NCI-H446 (cell line): ENCODE measurements around the gene KYAT1.
A peak's percentile ranks its signal among the peaks of the same experiment; 100 is the strongest.
"Not testable (repeated sequence)": the region's sequence is repeated elsewhere in the genome, so short reads cannot be mapped to it uniquely, and the experiment has no call there.

Experiments
- DNase-seq, 2 experiments: peaks; one replicate each; lab custom pipeline; 2025; lab: John Stamatoyannopoulos, UW

The KYAT1 gene

DNA sequence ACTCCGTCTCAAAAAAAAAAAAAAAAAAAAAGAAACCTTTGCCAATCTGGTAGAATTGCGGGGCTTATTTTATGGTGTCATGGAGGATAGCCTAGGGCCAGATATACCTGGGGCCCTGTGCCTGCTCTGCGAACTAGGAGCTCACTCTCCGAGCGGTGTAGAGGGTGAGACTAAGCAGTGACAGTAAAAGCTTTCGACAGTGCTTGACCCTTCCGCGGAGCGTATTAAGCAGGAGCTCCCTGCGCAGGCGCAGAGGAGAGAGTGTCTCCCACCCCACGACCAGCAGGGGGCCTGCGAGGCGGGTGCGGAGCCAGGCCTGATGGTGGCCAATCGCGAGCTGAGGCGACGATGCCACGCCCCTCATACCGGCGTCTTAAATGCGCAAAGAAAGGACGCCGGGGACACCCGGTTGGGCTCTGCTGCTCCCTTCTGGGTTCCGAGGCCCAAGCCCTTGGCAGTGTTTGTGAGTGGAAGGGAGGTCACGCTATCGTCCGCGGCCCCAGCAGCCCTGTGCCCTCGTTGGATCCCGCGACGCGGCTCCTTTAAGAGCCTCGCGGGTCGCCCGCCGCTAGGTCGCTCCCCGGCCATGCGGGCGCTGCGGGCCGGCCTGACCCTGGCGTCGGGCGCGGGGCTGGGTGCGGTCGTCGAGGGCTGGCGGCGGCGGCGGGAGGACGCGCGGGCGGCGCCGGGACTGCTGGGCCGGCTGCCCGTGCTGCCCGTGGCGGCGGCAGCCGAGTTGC lies 63.5 kb downstream of the KYAT1 start, which contains the start of gene ENDOG:
ENDOG (plus strand) TSS at position 402 of the 740 bp plus-strand sequence; CDS start at position 587, 185 bp downstream.
- peak; percentile 90 to 95 for DNase-seq

DNA sequence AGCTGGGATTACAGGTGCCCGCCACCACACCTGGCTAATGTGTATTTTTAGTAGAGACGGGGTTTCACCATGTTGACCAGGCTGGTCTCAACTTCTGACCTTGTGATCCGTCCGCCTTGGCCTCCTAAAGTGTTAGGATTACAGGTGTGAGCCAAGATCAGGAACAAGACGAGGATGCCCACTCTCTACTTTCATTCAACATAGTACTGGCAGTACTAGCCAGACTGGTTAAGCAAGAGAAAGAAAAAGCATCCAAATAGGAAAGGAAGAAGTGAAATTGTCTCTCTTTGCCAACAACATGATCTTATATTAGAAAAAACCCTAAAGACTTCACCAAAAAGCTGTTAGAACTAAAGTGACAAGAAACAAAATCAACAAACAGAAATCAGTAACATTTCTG lies 70.9 kb downstream of the KYAT1 start:
- no peak for DNase-seq

DNA sequence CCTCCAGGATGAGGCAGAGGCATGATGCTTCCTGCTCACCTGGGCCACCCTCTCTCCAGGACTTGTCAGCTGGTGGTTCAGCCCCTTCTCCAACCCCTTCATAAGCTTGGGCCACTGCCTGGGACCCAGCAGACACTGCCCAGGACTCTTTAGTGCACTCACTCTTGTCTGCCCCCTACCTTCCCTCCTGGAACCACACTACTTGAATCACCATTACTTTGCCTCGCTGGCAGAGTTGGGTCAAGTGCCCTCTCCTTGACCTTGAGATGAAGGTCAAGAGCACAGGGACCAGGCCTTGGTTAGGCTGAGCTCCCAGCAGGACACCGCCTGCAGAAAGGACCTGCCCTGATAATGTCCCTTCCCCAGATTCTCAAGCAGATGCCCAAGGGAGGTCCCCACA lies 71.9 kb downstream of the KYAT1 start:
- DNase-seq, result no peak

DNA sequence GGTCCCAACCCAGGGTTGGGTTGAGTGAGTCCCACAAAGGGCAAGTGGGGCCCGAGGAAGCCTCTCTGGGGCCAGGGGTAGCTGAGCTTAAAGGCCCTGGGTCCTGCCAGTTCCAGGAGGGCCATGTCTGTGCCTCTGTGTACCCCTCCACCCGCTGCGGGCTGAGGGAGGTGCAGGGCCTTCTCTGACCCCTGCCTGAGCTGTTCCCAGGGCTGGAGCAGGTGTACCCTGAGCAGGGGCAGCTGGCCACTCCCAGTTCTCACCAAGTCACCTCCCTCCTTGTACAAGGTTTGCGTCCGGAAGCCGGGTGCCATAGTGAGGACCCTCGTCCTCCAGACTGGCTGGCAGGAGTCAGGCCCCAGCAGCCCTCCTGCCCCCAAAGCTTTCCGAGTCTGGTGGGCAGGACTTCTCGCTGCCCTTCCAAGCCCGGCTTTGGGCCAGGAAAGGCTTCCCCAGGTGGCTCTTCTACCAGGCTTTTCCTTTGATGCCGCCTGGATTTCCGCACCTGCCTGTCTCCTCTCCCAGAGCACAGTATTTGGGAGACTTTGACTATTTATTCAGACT lies 72.6 kb downstream of the KYAT1 start:
- DNase-seq, result no peak

DNA sequence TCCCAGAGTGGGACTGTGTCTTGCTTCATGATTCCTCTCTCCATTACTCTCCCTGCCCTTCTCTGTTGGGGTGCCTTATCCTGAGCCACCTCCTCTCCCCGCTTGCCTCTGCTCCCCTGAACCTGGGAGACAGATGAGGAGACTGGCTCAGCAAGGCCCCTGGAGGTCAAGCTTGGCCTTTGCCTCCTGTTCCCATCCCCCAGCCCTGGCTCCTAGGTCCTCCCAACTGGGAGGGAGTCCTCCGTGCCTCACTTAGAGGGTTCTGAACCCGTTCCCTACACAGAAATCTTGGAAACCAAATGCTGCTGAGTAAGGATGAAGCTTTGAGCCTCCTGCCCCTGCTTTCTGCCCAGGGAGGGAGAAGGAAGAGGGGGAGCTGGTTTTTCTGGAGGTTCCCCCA lies 73.2 kb downstream of the KYAT1 start:
- no peak for DNase-seq

DNA sequence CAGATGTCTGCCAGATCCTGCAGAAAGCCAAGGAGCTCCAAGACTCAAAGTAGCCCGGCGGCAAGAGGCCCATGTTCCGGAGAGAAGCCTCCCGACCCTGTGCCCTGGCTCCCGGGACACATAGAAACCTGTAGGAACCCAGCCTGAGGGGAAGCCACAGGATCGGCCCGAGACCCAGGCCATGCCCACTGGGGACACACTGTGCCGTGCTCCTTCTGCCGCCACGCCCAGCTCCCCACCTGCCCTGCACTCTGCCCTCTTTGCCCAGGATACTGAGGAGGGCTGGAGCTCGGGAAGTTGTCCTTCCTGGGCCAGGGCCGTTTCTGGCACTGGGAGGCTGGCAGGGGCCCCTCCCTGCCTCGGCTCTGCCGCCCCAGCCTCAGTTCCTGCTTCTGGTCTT lies 73.9 kb downstream of the KYAT1 start:
- no peak for DNase-seq

DNA sequence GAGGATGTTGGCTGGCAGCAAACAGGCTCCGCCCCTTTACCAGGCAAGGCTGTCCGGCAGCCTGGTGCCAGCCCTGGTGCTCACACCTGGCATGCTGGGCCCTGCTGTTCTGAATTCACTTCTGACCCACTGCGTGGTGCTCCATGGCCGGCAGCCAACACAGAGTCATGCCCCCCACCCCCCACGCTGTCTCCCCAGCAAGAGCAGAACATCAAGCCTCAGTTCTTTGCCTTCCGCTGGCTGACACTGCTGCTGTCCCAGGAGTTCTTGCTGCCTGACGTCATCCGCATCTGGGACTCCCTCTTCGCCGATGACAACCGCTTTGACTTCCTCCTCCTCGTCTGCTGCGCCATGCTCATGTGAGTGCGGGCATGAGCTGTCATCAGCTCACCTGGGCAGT lies 76.1 kb downstream of the KYAT1 start:
- DNase-seq, result no peak

DNA sequence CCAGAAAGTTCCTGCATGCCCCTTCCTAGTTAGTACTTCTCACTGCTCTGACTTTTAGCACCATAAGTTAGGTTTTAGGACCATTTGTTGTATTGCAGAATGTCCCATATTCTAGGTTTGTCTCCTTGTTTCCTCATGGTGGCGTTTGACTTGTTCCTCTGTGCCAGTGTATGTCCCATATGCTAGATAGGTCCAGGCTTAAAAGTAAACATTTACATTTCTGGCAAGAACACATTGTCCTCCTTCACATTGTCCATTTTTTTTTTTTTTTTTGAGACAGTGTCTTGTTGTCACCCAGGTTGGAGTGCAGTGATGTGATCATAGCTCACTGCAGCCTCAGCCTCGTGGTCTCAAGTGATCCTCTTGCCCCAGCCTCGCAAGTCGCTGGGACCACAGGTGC lies 79.3 kb downstream of the KYAT1 start:
- DNase-seq, result no peak

DNA sequence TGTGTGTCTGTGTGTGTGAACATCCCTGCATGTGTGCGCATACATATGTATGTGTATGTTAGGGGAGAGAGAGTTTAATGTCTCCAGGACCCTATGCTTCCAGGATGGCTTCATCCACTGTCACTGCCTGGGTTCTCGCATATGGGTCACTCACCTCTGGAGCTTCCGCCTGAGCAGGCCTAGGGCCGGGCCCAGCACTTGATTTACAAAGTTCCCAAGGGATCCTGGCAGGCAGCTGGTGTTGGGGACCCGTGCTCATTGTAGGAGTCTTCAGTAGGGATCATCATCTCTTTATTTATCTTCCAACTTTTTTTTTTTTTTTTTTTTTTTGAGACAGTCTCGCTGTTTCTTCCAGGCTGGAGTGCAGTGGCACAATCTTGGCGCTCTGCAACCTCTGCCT lies 81.7 kb downstream of the KYAT1 start:
- no peak for DNase-seq

DNA sequence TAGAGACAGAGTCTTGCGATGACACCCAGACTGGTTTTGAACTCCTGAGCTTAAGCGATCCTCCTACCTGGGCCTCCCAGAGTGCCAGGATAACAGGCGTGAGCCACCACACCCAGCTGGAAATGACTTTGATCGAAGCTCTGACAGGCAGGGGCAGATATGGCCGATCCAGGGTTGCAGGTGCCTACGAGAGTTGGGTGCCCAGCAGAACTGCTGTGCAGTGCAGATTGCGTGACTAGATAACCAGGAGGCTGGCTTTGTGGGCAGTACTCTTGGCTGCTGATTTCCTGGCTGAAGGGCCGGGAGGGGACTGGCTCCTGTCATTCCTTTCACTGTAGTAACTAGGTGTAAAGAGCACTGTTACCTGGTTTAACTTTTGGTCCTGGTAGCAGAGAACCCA lies 82.9 kb downstream of the KYAT1 start:
- DNase-seq, result no peak

DNA sequence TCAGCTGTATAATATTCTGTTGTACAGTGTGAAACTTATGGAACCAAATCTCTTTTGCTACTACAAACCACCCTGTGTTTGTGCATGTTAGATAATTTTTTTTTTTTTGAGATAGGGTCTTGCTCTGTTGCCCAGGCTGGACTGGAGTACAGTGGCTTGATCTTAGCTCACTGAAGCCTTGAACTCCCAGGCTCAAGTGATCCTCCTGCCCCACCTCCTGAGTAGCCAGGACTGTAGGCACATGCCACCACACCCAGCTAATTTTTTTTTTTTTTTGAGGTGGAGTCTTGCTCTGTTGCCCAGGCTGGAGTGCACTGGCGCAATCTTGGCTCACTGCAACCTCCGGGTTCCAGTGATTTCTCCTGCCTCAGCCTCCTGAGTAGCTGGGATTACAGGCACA lies 86.8 kb downstream of the KYAT1 start:
- not testable (repeated sequence) for DNase-seq

DNA sequence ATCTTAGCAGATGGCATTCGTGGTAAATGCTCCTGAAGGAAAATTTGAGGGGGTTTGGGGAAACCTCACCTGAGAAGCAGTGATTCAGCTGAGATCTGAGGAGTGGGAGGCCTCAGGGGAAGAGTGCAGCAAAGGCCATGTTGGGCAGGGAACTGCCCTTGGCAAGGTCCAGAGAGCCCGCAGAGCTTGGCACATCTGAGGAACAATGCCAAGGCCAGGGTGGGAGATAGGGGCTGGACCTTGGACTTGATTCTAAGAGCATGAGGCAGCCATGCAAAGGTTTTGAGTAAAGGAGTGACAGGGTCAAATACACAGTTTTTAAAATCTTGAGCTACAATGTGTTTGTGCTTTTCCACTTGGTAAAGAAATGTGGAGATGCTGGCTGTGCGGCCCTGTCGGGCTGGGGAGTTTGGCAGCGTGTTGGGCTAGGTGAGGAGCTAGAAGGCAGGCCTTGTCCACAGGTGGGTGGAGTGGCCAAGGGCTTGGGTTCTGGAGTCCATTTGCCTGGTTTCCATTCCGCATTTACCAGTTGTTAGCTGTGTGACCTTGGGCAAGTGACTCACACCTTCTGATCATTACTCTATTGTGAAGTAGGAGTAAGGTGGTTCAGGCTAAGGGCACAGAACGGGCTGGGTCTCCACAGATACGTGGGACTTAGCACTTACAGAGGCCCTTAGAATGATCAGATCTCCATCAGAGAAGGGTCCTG lies 88.6 kb downstream of the KYAT1 start:
- no peak for DNase-seq

DNA sequence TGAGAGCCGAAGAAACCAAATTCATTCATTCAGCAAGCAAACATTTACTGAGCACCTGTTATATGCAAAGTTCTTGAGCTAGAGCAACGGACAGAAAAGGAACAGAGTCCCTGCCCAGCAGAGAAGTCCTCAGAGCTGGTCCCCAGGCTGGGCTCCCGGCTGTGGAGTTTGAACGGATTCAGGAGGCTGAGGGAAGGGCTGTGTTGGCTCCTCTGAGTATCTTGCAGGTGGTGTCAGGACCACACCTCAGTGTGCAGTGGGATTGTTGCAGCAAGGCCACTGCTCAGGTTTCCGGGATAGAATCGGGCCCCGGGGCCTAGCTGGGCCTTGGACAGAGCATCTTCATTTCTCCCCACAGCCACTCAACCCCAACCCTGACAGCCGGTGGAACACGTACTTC lies 89.6 kb downstream of the KYAT1 start:
- DNase-seq, result no peak

DNA sequence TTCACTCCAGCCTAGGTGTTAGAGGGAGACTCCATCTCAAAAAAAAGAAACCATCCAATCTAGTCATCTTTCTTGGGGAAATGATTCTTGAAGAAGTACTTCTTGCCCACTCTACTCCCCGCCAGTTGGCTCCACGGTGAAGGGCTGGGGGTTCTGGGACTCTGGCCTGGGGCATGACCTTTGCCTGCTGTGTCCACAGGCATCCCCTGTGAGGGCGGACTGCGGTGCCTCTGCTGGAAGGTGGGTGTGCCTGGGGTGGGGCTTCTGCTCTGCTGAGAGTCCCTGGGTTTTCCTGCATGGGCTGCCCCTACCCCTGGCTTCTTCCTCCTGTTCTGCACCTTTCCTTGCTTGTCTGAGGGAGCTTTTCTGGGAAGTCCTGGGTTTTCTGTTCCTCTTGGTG lies 91.2 kb downstream of the KYAT1 start:
- no peak for DNase-seq

DNA sequence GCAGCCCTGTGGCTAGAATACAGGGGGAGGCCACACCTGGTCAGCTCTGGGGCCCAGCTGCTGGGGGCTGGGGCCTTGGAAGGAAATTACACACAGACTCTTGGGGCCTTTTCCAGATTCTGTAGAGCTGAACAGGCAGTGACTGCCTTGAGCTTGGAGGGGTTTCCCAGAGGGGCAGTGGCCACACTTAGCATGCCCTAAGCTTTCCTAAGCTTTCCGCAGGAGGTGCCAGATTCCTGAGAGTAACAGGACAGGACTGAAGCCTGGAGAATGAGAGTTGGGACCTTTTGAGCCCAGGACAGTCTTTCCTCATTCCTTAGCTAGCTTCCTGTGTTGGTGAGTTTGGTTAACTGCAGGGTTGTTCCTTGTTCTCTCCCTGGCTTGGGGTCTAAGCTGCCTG lies 93.3 kb downstream of the KYAT1 start:
- DNase-seq, result no peak

DNA sequence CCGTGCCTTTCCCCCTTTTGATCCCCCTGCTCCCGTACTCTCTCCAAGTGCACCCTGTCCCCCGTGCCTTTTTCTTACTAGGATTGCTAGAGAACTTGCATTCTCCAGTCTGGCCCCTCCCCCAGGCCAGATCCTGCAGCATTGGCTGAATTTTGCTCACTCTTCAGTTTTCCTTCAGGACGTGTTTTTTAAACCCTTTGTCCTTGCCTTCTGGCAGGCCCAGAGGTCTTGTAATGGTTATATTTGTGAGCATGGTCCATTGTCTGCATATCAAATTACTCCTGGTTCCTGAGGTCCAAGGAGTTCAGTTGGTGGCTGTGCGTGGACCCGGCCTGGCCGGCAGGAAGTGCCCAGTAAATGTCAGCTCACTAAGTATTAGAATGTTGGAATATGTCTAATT lies 94.1 kb downstream of the KYAT1 start:
- no peak for DNase-seq

DNA sequence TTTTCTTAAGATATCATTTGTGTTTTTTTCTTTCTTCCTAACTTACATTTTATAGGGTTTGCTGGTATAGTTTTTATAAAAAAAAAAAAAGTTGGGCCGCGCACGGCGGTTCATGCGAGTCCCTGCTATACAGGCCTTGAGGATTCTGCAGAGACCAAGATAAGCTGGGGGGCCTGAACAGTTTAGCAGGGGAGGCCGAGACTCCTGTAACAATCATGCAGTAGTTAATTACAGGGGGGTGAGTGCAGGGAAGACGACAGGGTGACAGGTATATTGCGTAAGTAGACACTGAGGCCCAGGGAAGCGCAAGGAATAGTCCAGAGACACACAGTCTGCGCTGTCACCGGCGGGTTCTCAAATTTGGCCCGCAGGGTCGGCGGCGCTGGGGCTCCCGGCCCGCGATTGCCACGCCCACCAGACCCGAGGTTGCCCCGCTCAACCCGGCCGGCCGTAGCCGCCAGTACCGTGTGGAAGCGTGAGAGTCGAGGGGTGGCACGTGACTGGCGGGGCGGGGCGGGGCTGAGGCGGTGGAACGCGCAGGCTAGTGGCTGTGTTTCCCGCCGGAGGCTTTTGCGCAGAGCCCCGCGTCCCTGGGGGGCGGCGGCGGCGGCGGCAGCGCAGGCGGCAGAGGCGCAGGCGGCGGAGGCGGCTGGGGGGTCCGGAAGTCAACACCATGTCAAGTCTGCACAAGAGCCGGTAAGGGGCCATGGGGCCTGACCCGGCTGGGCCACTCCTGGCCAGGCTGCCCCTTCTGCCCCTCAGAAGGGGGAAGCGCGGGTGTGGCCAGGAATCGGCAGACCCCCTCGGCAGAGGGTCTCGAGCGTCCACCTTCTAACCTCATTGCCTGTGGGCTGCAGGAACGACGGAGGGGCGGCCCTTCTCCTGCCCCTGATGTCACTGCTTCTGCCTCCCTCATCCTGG lies 94.8 kb downstream of the KYAT1 start, which contains the start of gene TBC1D13:
TBC1D13 (plus strand) TSS at position 573 of the 921 bp plus-strand sequence; CDS start at position 674, 101 bp downstream.
- peak; percentile 20 to 79 for DNase-seq

DNA sequence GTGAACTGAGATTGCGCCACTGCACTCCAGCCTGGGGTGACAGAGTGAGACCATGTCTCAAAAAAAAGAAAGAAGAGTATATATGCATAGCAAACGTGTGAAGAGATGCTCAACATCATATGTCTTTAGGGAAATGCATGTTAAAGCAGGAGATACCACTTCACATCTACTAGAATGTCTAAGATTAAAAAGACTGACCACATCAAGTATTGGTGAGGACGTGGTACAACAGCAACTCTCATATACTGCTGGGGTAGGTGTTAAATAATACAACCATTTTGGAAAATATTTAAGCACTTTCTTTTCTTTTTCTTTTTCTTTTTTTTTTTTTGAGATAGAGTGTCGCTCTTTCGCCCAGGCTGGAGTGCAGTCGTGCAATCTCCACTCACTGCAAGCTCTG lies 96.3 kb downstream of the KYAT1 start:
- DNase-seq, result no peak
